DND-41 (cell line): ENCODE results near the gene GLRX2.

Experiments
- ATAC-seq: fragments of 200-7000 bp; cut with Tn5 transposase; 3 replicates; pipeline ENCODE4 v1.9.1; 2021; ENCODE audit warnings: low read depth; ENCODE audit not compliant: insufficient read depth
- DNase-seq: peaks from one replicate; pipeline ENCODE4 v3.0.0-alpha.2; 2020
- H2AFZ ChIP-seq: 2 replicates; pipeline ENCODE4 v1.6.0; 2012; ENCODE audit warnings: low read depth, low read length
- H3K27ac ChIP-seq: 2 replicates; pipeline ENCODE4 v1.5.1; 2012; ENCODE audit warnings: low read length, inconsistent platforms
- H3K27me3 ChIP-seq: fragments of 200-600 bp; sonication (generic); 2 replicates; pipeline ENCODE4 v1.6.0; 2012; ENCODE audit warnings: low read length, mild to moderate bottlenecking, inconsistent platforms; ENCODE audit not compliant: insufficient read depth, poor library complexity
- H3K36me3 ChIP-seq: 2 replicates; pipeline ENCODE4 v1.5.1; 2012; ENCODE audit warnings: low read length, inconsistent platforms; ENCODE audit not compliant: insufficient read depth
- H3K4me1 ChIP-seq: 2 replicates; pipeline ENCODE4 v1.5.1; 2012; ENCODE audit warnings: mild to moderate bottlenecking, low read length; ENCODE audit not compliant: insufficient read depth
- H3K4me2 ChIP-seq: 2 replicates; pipeline ENCODE4 v1.6.0; 2012; ENCODE audit warnings: mild to moderate bottlenecking, moderate library complexity, low read length, inconsistent platforms; ENCODE audit not compliant: insufficient read depth
- H3K4me3 ChIP-seq, 2 experiments: fragments of 200-600 bp in 1 of 2; shearing (Covaris generic) in 1 of 2; 2 replicates each; pipeline ENCODE4 v1.5.1; 2012 to 2016; ENCODE audit warnings: inconsistent platforms in 2 of 2, low read length in 2 of 2, mild to moderate bottlenecking in 2 of 2, low read depth in 1 of 2, moderate library complexity in 1 of 2
- H3K79me2 ChIP-seq: 2 replicates; pipeline ENCODE4 v1.6.0; 2012; ENCODE audit warnings: low read length, inconsistent platforms; ENCODE audit not compliant: insufficient read depth
- H3K9ac ChIP-seq: 2 replicates; pipeline ENCODE4 v1.6.0; 2012; ENCODE audit warnings: low read depth, mild to moderate bottlenecking, inconsistent platforms, low read length, moderate library complexity
- H3K9me3 ChIP-seq: 2 replicates; pipeline ENCODE4 v1.5.1; 2012; ENCODE audit warnings: low read length, moderate library complexity, mild to moderate bottlenecking, inconsistent platforms; ENCODE audit not compliant: insufficient read depth, severe bottlenecking
- H4K20me1 ChIP-seq: 2 replicates; pipeline ENCODE4 v1.6.0; 2012; ENCODE audit warnings: low read length; ENCODE audit not compliant: insufficient read depth
- EZH2 ChIP-seq: IDR thresholded peaks from 3 replicates; pipeline ENCODE4 v1.6.1; 2012; ENCODE audit warnings: borderline replicate concordance, low read depth, mild to moderate bottlenecking, moderate library complexity, low read length, inconsistent platforms; ENCODE audit not compliant: severe bottlenecking
- TF ChIP-seq, protein P1 (sequence below): IDR thresholded peaks from 2 replicates; pipeline ENCODE4 v1.5.1; 2012; ENCODE audit warnings: borderline replicate concordance, low read length, moderate library complexity, mild to moderate bottlenecking; ENCODE audit not compliant: poor library complexity, severe bottlenecking; ENCODE audit errors: extremely low read depth

Gene GLRX2

DNA sequence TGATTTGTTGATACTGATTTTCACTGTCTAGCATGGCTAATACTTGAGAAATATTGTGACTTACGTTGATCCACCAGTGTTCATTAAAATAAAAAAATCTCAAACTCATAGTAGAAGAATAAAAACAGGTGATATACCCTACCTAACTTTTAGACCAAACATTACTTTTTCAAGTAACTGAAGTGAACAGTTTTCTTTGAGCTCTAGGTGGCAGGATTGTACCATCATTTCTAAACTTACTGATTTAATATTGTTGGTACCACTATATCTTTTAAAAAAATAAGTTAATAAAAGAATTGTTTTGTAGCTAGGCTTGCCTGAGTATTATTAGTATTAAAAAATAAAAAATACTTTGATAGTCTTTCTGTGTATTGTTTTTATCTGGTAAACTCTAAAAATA, 38.1 kb upstream of the GLRX2 start:
- no peak overlapping the region for H3K4me3 ChIP-seq
- no peaks in the 10 kb centered on the region for H3K27me3 ChIP-seq
- H3K4me2 ChIP-seq: no peak overlapping the region
- H4K20me1 ChIP-seq: no peaks in the 10 kb centered on the region
- H3K36me3 ChIP-seq: peaks cover 79% of the 10 kb centered on the region
- ATAC-seq (no peak), DNase-seq (no peak)
- no peaks in the 10 kb centered on the region for H3K4me1 ChIP-seq
- H3K9ac ChIP-seq: no peak overlapping the region
- no peak overlapping the region for H2AFZ ChIP-seq
- H3K79me2 ChIP-seq: peaks cover 31% of the 10 kb centered on the region
- H3K27ac ChIP-seq: no peak overlapping the region
- TF ChIP-seq, protein P1, sequence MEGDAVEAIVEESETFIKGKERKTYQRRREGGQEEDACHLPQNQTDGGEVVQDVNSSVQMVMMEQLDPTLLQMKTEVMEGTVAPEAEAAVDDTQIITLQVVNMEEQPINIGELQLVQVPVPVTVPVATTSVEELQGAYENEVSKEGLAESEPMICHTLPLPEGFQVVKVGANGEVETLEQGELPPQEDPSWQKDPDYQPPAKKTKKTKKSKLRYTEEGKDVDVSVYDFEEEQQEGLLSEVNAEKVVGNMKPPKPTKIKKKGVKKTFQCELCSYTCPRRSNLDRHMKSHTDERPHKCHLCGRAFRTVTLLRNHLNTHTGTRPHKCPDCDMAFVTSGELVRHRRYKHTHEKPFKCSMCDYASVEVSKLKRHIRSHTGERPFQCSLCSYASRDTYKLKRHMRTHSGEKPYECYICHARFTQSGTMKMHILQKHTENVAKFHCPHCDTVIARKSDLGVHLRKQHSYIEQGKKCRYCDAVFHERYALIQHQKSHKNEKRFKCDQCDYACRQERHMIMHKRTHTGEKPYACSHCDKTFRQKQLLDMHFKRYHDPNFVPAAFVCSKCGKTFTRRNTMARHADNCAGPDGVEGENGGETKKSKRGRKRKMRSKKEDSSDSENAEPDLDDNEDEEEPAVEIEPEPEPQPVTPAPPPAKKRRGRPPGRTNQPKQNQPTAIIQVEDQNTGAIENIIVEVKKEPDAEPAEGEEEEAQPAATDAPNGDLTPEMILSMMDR: peak; percentile 43
- no peak for TF ChIP-seq EZH2
- no peaks in the 10 kb centered on the region for H3K9me3 ChIP-seq

DNA sequence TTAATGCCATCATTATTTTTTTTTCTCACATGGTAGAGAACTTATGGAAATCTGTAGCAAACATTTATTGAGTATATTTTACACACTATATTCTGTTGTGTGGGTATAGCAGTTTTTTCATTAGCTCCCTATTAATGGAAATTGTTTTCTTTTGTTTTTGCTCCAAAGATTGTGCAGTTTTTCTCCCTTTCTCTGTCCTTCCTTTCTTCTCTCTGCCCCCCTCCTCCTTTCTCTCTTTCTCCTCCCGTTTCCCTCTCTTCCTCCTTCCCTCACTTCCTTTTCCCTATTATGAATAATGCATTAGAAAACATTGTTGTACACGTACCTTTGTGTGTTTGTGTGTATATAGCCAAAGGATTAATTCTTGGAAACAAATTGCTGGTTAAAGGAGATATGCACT, 37.2 kb upstream of the GLRX2 start:
- H3K4me2 ChIP-seq: no peak overlapping the region
- peaks cover 80% of the 10 kb centered on the region for H3K36me3 ChIP-seq
- H3K4me1 ChIP-seq: no peaks in the 10 kb centered on the region
- no peak for DNase-seq
- H2AFZ ChIP-seq: no peak overlapping the region
- ATAC-seq: no peak
- H3K4me3 ChIP-seq: no peak overlapping the region
- H3K27ac ChIP-seq: no peak overlapping the region
- H3K9ac ChIP-seq: no peak overlapping the region
- TF ChIP-seq, protein P1: no peak
- TF ChIP-seq EZH2: no peak
- H3K27me3 ChIP-seq: no peaks in the 10 kb centered on the region
- H3K9me3 ChIP-seq: no peaks in the 10 kb centered on the region
- H3K79me2 ChIP-seq: peaks cover 35% of the 10 kb centered on the region
- H4K20me1 ChIP-seq: no peaks in the 10 kb centered on the region

DNA sequence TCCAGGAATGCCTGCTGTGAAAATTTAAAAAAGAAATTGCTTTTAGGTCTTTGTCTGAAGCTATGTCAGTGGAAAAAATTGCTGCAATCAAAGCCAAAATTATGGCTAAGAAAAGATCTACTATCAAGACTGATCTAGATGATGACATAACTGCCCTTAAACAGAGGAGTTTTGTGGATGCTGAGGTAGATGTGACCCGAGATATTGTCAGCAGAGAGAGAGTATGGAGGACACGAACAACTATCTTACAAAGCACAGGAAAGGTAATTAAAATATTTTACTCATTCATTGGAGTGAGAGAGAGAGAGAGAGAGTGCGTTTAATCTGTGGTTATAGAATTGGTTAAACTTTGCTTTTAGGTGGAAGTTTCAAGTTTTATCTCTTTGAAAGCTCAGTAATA, 36.6 kb upstream of the GLRX2 start:
- Histone ChIP-seq H3K9me3 (no peaks in the 10 kb centered on the region), H3K27ac (no peak overlapping the region), H3K9ac (no peak overlapping the region), H2AFZ (no peak overlapping the region), H4K20me1 (no peaks in the 10 kb centered on the region), H3K4me2 (no peak overlapping the region), H3K36me3 (peaks cover 79% of the 10 kb centered on the region), H3K27me3 (no peaks in the 10 kb centered on the region), H3K4me1 (no peaks in the 10 kb centered on the region), H3K4me3 (no peak overlapping the region), H3K79me2 (peaks cover 35% of the 10 kb centered on the region)
- peak; percentile 52; the same call in 2 of the 3 replicates for ATAC-seq
- TF ChIP-seq, protein P1: no peak
- TF ChIP-seq EZH2: no peak
- DNase-seq: no peak

DNA sequence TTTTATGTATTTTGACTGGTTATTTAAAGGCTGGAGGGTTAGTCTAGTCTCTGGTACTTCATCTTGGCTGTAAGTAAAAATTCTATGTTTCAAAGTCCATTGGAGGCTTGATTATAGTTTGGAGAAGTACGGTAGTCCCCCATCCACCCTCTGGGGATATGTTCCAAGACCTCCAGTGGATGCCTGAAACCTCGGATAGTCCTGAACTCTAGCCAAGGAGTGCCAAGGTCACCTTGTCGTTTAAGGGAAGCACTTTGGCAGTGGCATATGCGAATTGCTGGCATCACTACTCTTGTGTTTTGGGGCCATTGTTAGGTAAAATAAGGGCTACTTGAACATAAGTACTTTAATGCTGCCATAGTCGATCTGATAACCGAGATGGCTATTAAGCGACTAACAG, 35.0 kb upstream of the GLRX2 start:
- Histone ChIP-seq H3K4me3 (no peak overlapping the region), H3K4me2 (no peak overlapping the region), H3K36me3 (peaks cover 80% of the 10 kb centered on the region), H2AFZ (no peak overlapping the region), H3K27me3 (no peaks in the 10 kb centered on the region), H3K79me2 (peaks cover 45% of the 10 kb centered on the region), H3K9me3 (no peaks in the 10 kb centered on the region), H3K27ac (no peak overlapping the region), H3K4me1 (no peaks in the 10 kb centered on the region), H4K20me1 (no peaks in the 10 kb centered on the region), H3K9ac (no peak overlapping the region)
- TF ChIP-seq, protein P1: no peak
- no peak for TF ChIP-seq EZH2
- DNase-seq (no peak), ATAC-seq (no peak)
